HepG2 (cell line): ENCODE results near the gene IER2. TPM values are rescaled to one million over a fixed set of nuclear protein-coding genes. Genes with fewer than 3 reads are reported as not detected.

Experiments used
- AGO1 ChIP-seq: fragments of 200-400 bp; formaldehyde crosslinking; IDR thresholded peaks from 2 replicates; pipeline ENCODE4 v1.6.1; 2017; ENCODE audit warnings: mild to moderate bottlenecking, low read depth, low read length, moderate library complexity; ENCODE audit not compliant: poor library complexity, severe bottlenecking
- DPF2 ChIP-seq: sonication (generic); formaldehyde crosslinking; IDR thresholded peaks from 2 replicates; pipeline ENCODE4 v1.4.0; 2020; ENCODE audit warnings: mild to moderate bottlenecking, low read depth, missing genetic modification reagents, borderline replicate concordance
- DR1 ChIP-seq: sonication (generic); formaldehyde crosslinking; IDR thresholded peaks from 2 replicates; pipeline ENCODE4 v1.8.0; 2021; ENCODE audit warnings: mild to moderate bottlenecking, missing genetic modification reagents, inconsistent platforms
- EEA1 ChIP-seq: sonication (generic); formaldehyde crosslinking; IDR thresholded peaks from 2 replicates; pipeline ENCODE4 v1.5.1; 2020; ENCODE audit warnings: mild to moderate bottlenecking, missing genetic modification reagents, borderline replicate concordance
- HMG20A ChIP-seq: IDR thresholded peaks from 2 replicates; pipeline ENCODE4 v1.6.1; 2016; ENCODE audit warnings: borderline replicate concordance
- HOXA9 ChIP-seq: sonication (generic); formaldehyde crosslinking; IDR thresholded peaks from 2 replicates; pipeline ENCODE4 v1.8.1; 2022; ENCODE audit warnings: missing genetic modification reagents, mild to moderate bottlenecking, moderate library complexity, borderline replicate concordance
- PHF8 ChIP-seq: sonication (generic); formaldehyde crosslinking; IDR thresholded peaks from 2 replicates; pipeline ENCODE4 v1.5.0; 2020; ENCODE audit warnings: missing genetic modification reagents
- PLRG1 ChIP-seq: fragments of 450-650 bp; conservative IDR thresholded peaks from 2 replicates; pipeline ENCODE4 v1.6.1; 2016
- TAF1 ChIP-seq: sonication (generic); formaldehyde crosslinking; IDR thresholded peaks from 2 replicates; pipeline ENCODE4 v1.4.0; 2020; ENCODE audit warnings: missing genetic modification reagents
- ZFAT ChIP-seq: sonication (generic); formaldehyde crosslinking; conservative IDR thresholded peaks from 2 replicates; pipeline ENCODE4 v1.8.1; 2023; ENCODE audit warnings: missing genetic modification reagents, inconsistent platforms
- ZFP36L2 ChIP-seq: sonication (generic); formaldehyde crosslinking; IDR thresholded peaks from 2 replicates; pipeline ENCODE4 v1.4.0; 2020; ENCODE audit warnings: missing genetic modification reagents
- ZNF468 ChIP-seq: sonication (generic); formaldehyde crosslinking; IDR thresholded peaks from 2 replicates; pipeline ENCODE4 v1.8.0; 2022; ENCODE audit warnings: mild to moderate bottlenecking, moderate library complexity, missing genetic modification reagents
- ZNF652 ChIP-seq: IDR thresholded peaks from 2 replicates; pipeline ENCODE4 v1.6.1; 2016; ENCODE audit warnings: low read depth, borderline replicate concordance
- ZNF713 ChIP-seq: sonication (generic); formaldehyde crosslinking; IDR thresholded peaks from 2 replicates; pipeline ENCODE4 v1.4.0; 2020; ENCODE audit warnings: mild to moderate bottlenecking, missing genetic modification reagents
- ZNF788 ChIP-seq: sonication (generic); formaldehyde crosslinking; IDR thresholded peaks from 2 replicates; pipeline ENCODE4 v1.5.0; 2020; ENCODE audit warnings: mild to moderate bottlenecking, missing genetic modification reagents, borderline replicate concordance
- ZSCAN9 ChIP-seq: IDR thresholded peaks from 2 replicates; pipeline ENCODE4 v1.6.1; 2016; ENCODE audit warnings: borderline replicate concordance
- polyA plus RNA-seq, 8 experiments: library from polyadenylated mRNA; depleted of rRNA in 3 of 8; stranded (reverse) in 7 of 8; unstranded in 1 of 8; fragments of >200 nt; fragmentation: Illumina TruSeq in 4 of 8; extraction: Trizol in 4 of 8; gene quantifications; 2 replicates each; pipeline versions ENCODE4 v1.2.1 to v1.2.3, GENCODE V29; 2011 to 2016; ENCODE audit warnings: low read depth in 4 of 8, missing spikeins in 1 of 8, mixed read lengths in 1 of 8; ENCODE audit not compliant: insufficient read depth in 1 of 8
- total RNA-seq, 5 experiments: library from RNA; depleted of rRNA; stranded (reverse); fragments of >200 nt; fragmentation: Illumina TruSeq; extraction: Trizol; gene quantifications; 2 replicates each; pipeline ENCODE4 v1.2.3, GENCODE V29; 2016; ENCODE audit warnings: low read depth in 1 of 5
- TF ChIP-seq, protein P1 (sequence below): sonication (generic); formaldehyde crosslinking; IDR thresholded peaks from 2 replicates; pipeline ENCODE4 v1.4.0; 2020; ENCODE audit warnings: mild to moderate bottlenecking, missing genetic modification reagents, borderline replicate concordance
- TF ChIP-seq, protein P2 (sequence below): sonication (generic); formaldehyde crosslinking; IDR thresholded peaks from 2 replicates; pipeline ENCODE4 v1.8.0; 2023; ENCODE audit warnings: mild to moderate bottlenecking, missing genetic modification reagents
- TF ChIP-seq, protein P3 (sequence below): sonication (generic); formaldehyde crosslinking; IDR thresholded peaks from 2 replicates; pipeline ENCODE4 v1.4.0; 2020; ENCODE audit warnings: missing genetic modification reagents; ENCODE audit errors: not compliant biosample characterization
- TF ChIP-seq, protein P4 (sequence below): sonication (generic); formaldehyde crosslinking; conservative IDR thresholded peaks from 2 replicates; pipeline ENCODE4 v1.4.0; 2020; ENCODE audit warnings: missing genetic modification reagents

IER2 gene
- total and polyA plus RNA-seq, 2 of the 13 experiments (the other 11 are each of a cell fraction or from before 2014, with no cell fraction given): 10.1 to 14.3 TPM

DNA sequence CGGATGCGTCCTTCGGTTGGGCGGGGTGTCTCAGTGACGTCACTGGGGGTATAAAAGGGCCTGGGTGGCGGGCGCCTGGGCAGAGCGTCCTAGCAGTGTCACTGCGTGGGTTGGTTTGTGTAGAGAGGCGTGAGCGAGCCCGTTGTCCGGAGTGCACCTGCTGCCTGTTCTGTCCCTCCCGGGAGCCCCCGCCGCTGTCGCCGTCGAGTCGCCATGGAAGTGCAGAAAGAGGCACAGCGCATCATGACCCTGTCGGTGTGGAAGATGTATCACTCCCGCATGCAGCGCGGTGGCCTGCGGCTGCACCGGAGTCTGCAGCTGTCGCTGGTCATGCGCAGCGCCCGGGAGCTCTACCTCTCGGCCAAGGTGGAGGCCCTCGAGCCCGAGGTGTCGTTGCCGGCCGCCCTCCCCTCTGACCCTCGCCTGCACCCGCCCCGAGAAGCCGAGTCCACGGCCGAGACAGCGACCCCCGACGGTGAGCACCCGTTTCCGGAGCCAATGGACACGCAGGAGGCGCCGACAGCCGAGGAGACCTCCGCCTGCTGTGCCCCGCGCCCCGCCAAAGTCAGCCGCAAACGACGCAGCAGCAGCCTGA, 2.9 kb downstream of the IER2 start (continued):
- TF ChIP-seq, protein P1, sequence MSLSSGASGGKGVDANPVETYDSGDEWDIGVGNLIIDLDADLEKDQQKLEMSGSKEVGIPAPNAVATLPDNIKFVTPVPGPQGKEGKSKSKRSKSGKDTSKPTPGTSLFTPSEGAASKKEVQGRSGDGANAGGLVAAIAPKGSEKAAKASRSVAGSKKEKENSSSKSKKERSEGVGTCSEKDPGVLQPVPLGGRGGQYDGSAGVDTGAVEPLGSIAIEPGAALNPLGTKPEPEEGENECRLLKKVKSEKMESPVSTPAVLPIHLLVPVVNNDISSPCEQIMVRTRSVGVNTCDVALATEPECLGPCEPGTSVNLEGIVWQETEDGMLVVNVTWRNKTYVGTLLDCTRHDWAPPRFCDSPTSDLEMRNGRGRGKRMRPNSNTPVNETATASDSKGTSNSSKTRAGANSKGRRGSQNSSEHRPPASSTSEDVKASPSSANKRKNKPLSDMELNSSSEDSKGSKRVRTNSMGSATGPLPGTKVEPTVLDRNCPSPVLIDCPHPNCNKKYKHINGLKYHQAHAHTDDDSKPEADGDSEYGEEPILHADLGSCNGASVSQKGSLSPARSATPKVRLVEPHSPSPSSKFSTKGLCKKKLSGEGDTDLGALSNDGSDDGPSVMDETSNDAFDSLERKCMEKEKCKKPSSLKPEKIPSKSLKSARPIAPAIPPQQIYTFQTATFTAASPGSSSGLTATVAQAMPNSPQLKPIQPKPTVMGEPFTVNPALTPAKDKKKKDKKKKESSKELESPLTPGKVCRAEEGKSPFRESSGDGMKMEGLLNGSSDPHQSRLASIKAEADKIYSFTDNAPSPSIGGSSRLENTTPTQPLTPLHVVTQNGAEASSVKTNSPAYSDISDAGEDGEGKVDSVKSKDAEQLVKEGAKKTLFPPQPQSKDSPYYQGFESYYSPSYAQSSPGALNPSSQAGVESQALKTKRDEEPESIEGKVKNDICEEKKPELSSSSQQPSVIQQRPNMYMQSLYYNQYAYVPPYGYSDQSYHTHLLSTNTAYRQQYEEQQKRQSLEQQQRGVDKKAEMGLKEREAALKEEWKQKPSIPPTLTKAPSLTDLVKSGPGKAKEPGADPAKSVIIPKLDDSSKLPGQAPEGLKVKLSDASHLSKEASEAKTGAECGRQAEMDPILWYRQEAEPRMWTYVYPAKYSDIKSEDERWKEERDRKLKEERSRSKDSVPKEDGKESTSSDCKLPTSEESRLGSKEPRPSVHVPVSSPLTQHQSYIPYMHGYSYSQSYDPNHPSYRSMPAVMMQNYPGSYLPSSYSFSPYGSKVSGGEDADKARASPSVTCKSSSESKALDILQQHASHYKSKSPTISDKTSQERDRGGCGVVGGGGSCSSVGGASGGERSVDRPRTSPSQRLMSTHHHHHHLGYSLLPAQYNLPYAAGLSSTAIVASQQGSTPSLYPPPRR: no peak
- TF ChIP-seq PHF8 (CRISPR knock-in tag) (no peak; the same call in 1 of the 2 replicates), DPF2 (CRISPR knock-in tag) (no peak), HOXA9 (CRISPR knock-in tag) (peak; percentile 72; the same call in 1 of the 2 replicates), ZFAT (CRISPR knock-in tag) (0 out of 2 replicates have a peak, but pooled peaks have one; percentile 27), ZNF788 (CRISPR knock-in tag) (peak; percentile 70; the same call in 1 of the 2 replicates), ZNF468 (CRISPR knock-in tag) (no peak), PLRG1 (no peak), ZNF652 (CRISPR knock-in tag) (peak; percentile 43; the same call in 1 of the 2 replicates), AGO1 (no peak), ZSCAN9 (CRISPR knock-in tag) (peak; percentile 65; the same call in 1 of the 2 replicates), HMG20A (CRISPR knock-in tag) (no peak), DR1 (CRISPR knock-in tag) (peak; percentile 85), ZNF713 (CRISPR knock-in tag) (no peak), TAF1 (CRISPR knock-in tag) (peak; percentile 96), ZFP36L2 (CRISPR knock-in tag) (peak; percentile 36; the same call in 1 of the 2 replicates), EEA1 (CRISPR knock-in tag) (peak; percentile 31; the same call in 1 of the 2 replicates)
- TF ChIP-seq, protein P2, sequence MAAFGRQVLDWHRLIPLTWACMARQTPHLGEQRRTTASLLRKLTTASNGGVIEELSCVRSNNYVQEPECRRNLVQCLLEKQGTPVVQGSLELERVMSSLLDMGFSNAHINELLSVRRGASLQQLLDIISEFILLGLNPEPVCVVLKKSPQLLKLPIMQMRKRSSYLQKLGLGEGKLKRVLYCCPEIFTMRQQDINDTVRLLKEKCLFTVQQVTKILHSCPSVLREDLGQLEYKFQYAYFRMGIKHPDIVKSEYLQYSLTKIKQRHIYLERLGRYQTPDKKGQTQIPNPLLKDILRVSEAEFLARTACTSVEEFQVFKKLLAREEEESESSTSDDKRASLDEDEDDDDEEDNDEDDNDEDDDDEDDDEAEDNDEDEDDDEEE: no peak
- TF ChIP-seq, protein P3, sequence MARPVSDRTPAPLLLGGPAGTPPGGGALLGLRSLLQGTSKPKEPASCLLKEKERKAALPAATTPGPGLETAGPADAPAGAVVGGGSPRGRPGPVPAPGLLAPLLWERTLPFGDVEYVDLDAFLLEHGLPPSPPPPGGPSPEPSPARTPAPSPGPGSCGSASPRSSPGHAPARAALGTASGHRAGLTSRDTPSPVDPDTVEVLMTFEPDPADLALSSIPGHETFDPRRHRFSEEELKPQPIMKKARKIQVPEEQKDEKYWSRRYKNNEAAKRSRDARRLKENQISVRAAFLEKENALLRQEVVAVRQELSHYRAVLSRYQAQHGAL (CRISPR knock-in tag): peak; percentile 92
- TF ChIP-seq, protein P4, sequence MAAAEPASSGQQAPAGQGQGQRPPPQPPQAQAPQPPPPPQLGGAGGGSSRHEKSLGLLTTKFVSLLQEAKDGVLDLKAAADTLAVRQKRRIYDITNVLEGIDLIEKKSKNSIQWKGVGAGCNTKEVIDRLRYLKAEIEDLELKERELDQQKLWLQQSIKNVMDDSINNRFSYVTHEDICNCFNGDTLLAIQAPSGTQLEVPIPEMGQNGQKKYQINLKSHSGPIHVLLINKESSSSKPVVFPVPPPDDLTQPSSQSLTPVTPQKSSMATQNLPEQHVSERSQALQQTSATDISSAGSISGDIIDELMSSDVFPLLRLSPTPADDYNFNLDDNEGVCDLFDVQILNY (CRISPR knock-in tag): peak; percentile 37; the same call in 1 of the 2 replicates
